Left ventricle myocardium inferior (tissue), 1 donor: ENCODE measurements around the gene RBMS2. TPM values are rescaled to one million over a fixed set of nuclear protein-coding genes. Genes with fewer than 3 reads are reported as not detected.
A peak's percentile ranks its signal among the peaks of the same experiment; 100 is the strongest.

Experiments
- DNase-seq: peaks from one replicate; pipeline ENCODE4 v3.0.0-alpha.2; 2020
- H3K27ac ChIP-seq: fragments of 200-600 bp; replicated peaks from 2 replicates; pipeline ENCODE4 v1.8.0; 2021
- H3K27me3 ChIP-seq: fragments of 200-600 bp; 2 replicates; pipeline ENCODE4 v1.8.0; 2021; ENCODE audit warnings: low read depth
- H3K36me3 ChIP-seq: fragments of 200-600 bp; 2 replicates; pipeline ENCODE4 v1.8.0; 2021
- H3K4me1 ChIP-seq: fragments of 200-600 bp; 2 replicates; pipeline ENCODE4 v1.8.0; 2021
- H3K4me3 ChIP-seq: fragments of 200-600 bp; 2 replicates; pipeline ENCODE4 v1.8.0; 2021; ENCODE audit warnings: mild to moderate bottlenecking, moderate library complexity
- H3K9me3 ChIP-seq: fragments of 200-600 bp; replicated peaks from 2 replicates; pipeline ENCODE4 v1.8.0; 2021
- CTCF ChIP-seq: fragments of 200-600 bp; IDR thresholded peaks from 2 replicates; pipeline ENCODE4 v1.8.0; 2021; ENCODE audit warnings: antibody characterized with exemption, mild to moderate bottlenecking, borderline replicate concordance
- intact Hi-C: fragments of 100-400 bp; cut with micrococcal nuclease; formaldehyde crosslinking; loops from one replicate; pipeline ENCODE4 v1.11.0; 2022
- total RNA-seq: library from RNA; stranded (reverse); fragmentation: NEBNext Ultra II Directional; extraction: Animal tissue kit (Norgen Biotek cat#: 25700); gene quantifications from one replicate; pipeline ENCODE4 v1.2.1, GENCODE V29; 2021
- donor health status: DM: no; HTN: yes; CAD: no; lungs with severe emphysema.

RBMS2 gene
- total RNA-seq, 1 donor from 2014 or later = 33.2 TPM

GRCh38 chr12:56590237-56590830 is 68.7 kb downstream of the RBMS2 start:
- Histone ChIP-seq H3K27ac (peak overlapping the region; percentile 24), H3K36me3 (peaks cover 46% of the 10 kb centered on the region), H3K27me3 (no peaks in the 10 kb centered on the region), H3K4me3 (no peak overlapping the region), H3K4me1 (peaks cover 22% of the 10 kb centered on the region), H3K9me3 (no peaks in the 10 kb centered on the region)
- peak; percentile 41 for TF ChIP-seq CTCF
- intact Hi-C loops = no loop called here
- DNase-seq = no peak

- intact Hi-C loops = no loop called here
- no peaks in the 10 kb centered on the region for H3K9me3 ChIP-seq
- peaks cover 54% of the 10 kb centered on the region for H3K36me3 ChIP-seq
- no peak for TF ChIP-seq CTCF
- H3K27me3 ChIP-seq = no peaks in the 10 kb centered on the region
- peak overlapping the region; percentile 0 for H3K27ac ChIP-seq
- DNase-seq = no peak
- no peak overlapping the region for H3K4me3 ChIP-seq
- H3K4me1 ChIP-seq = peaks cover 22% of the 10 kb centered on the region
These were observed 69.5 kb downstream of the RBMS2 start for GRCh38 chr12:56591126-56591525.

- H3K27ac ChIP-seq = peak overlapping the region; percentile 0
- no peaks in the 10 kb centered on the region for H3K9me3 ChIP-seq
- H3K36me3 ChIP-seq = peaks cover 58% of the 10 kb centered on the region
- no peak for TF ChIP-seq CTCF
- no peak for DNase-seq
- no peak overlapping the region for H3K4me3 ChIP-seq
- H3K4me1 ChIP-seq = peaks cover 27% of the 10 kb centered on the region
- intact Hi-C loops = no loop called here
- H3K27me3 ChIP-seq = no peaks in the 10 kb centered on the region
These were observed 70.3 kb downstream of the RBMS2 start for GRCh38 chr12:56591961-56592360.

- no peak for DNase-seq
- peaks cover 56% of the 10 kb centered on the region for H3K36me3 ChIP-seq
- no peak overlapping the region for H3K4me3 ChIP-seq
- H3K27ac ChIP-seq = peak overlapping the region; percentile 54
- peak; percentile 78 for TF ChIP-seq CTCF
- no peaks in the 10 kb centered on the region for H3K9me3 ChIP-seq
- peaks cover 30% of the 10 kb centered on the region for H3K4me1 ChIP-seq
- no peaks in the 10 kb centered on the region for H3K27me3 ChIP-seq
- intact Hi-C loops = no loop called here
These were observed 72.4 kb downstream of the RBMS2 start for GRCh38 chr12:56593909-56594621.

DNA sequence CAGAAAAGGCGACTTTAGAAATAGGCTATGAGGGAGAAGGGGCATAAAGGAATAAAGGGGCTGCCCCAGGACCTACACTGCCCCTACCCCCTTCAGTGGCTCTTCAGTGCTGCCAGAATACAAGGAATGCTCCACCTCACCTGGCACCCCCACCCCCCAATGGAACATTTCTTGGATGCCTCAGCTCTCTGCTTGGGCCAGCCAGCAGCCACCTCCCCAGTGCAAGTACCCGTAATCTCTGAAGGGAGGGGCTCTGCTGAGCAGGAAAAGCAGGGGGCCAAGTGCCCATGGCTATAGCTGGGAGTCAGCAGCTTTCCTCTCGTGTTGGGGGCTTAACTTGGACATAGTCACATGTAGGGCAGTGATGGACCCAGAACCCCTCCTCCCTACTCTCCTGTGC is 75.2 kb downstream of the RBMS2 start:
- intact Hi-C loops = no loop called here

More for the DNA sequence above, 75.2 kb downstream of the RBMS2 start:
- no peak for DNase-seq
- H3K27me3 ChIP-seq = no peaks in the 10 kb centered on the region
- TF ChIP-seq CTCF = no peak
- H3K9me3 ChIP-seq = no peaks in the 10 kb centered on the region
- peak overlapping the region; percentile 31 for H3K27ac ChIP-seq
- peaks cover 34% of the 10 kb centered on the region for H3K4me1 ChIP-seq
- H3K4me3 ChIP-seq = no peak overlapping the region
- peaks cover 70% of the 10 kb centered on the region for H3K36me3 ChIP-seq
